ENCODE measurements around the gene LCN1. TPM values are rescaled to one million over a fixed set of nuclear protein-coding genes. Genes with fewer than 3 reads are reported as not detected.

LCN1 gene
- total RNA-seq, 1 experiment from 2014 or later: not detected

GRCh38 chr9:135570456-135570855 is 49.2 kb downstream of the LCN1 start:
- POLR2A ChIA-PET (ENCODE audit: unreplicated experiment): no interaction called here
- CTCF ChIA-PET: interaction anchor here (0.5 kb wide), 1 partner anchor 28 kb away, joined by 3 read pairs; no protein-coding TSS in a partner anchor
- H4K20me1 ChIP-seq (ENCODE audit: low read length): no peaks in the 10 kb centered on the region
- H3K4me3 ChIP-seq (ENCODE audit: low read length): no peak overlapping the region
- no peaks in the 10 kb centered on the region for H3K4me1 ChIP-seq (ENCODE audit: insufficient read depth, low read length)
- no TSS peak for BruUV-seq (replicated peaks)
- intact Hi-C loops (cut with micrococcal nuclease): no loop called here
- H3K9me2 ChIP-seq (replicated peaks; ENCODE audit: low read length): no peaks in the 10 kb centered on the region
- H3K36me3 ChIP-seq (ENCODE audit: low read depth, low read length): no peaks in the 10 kb centered on the region; the same call in 1 of the 2 replicates
- no peaks in the 10 kb centered on the region for H3K79me2 ChIP-seq (ENCODE audit: low read length)
- H3F3A ChIP-seq (ENCODE audit: low read length, unreplicated experiment): no peaks in the 10 kb centered on the region
- TF ChIP-seq EZH2phosphoT487 (IDR thresholded peaks at IDR 0.05; ENCODE audit: borderline replicate concordance, low read length) (no peak), CTCF (conservative IDR thresholded peaks at IDR 0.05; ENCODE audit: low read depth, low read length) (no peak), EZH2 (IDR thresholded peaks at IDR 0.05; ENCODE audit: low read length, unreplicated experiment) (no peak)
- no peak overlapping the region for H2AFZ ChIP-seq (ENCODE audit: low read length)
- ATAC-seq (no peak), DNase-seq (no peak)
- H3K27me3 ChIP-seq (ENCODE audit: low read length): peaks cover 15% of the 10 kb centered on the region; the same call in 1 of the 2 replicates
- H3K4me2 ChIP-seq (ENCODE audit: low read length): no peak overlapping the region
- H3K9me3 ChIP-seq (ENCODE audit: low read length): no peaks in the 10 kb centered on the region
- H3K27ac ChIP-seq (ENCODE audit: low read length): no peak overlapping the region
- H3K9ac ChIP-seq (ENCODE audit: low read length): no peak overlapping the region

- no peak overlapping the region for H3K4me3 ChIP-seq (ENCODE audit: low read length)
- H4K20me1 ChIP-seq (ENCODE audit: low read length): no peaks in the 10 kb centered on the region
- no peak overlapping the region for H2AFZ ChIP-seq (ENCODE audit: low read length)
- no peaks in the 10 kb centered on the region; the same call in 1 of the 2 replicates for H3K36me3 ChIP-seq (ENCODE audit: low read depth, low read length)
- no peaks in the 10 kb centered on the region for H3K4me1 ChIP-seq (ENCODE audit: insufficient read depth, low read length)
- peaks cover 15% of the 10 kb centered on the region; the same call in 1 of the 2 replicates for H3K27me3 ChIP-seq (ENCODE audit: low read length)
- no peak for ATAC-seq
- H3F3A ChIP-seq (ENCODE audit: low read length, unreplicated experiment): no peaks in the 10 kb centered on the region
- TF ChIP-seq EZH2phosphoT487 (IDR thresholded peaks at IDR 0.05; ENCODE audit: borderline replicate concordance, low read length) (no peak), EZH2 (IDR thresholded peaks at IDR 0.05; ENCODE audit: low read length, unreplicated experiment) (no peak), CTCF (conservative IDR thresholded peaks at IDR 0.05; ENCODE audit: low read depth, low read length) (no peak)
- no peak overlapping the region for H3K27ac ChIP-seq (ENCODE audit: low read length)
- H3K9me3 ChIP-seq (ENCODE audit: low read length): no peaks in the 10 kb centered on the region
- H3K4me2 ChIP-seq (ENCODE audit: low read length): no peak overlapping the region
- ChIA-PET POLR2A (ENCODE audit: unreplicated experiment) (no interaction called here), CTCF (no interaction called here)
- intact Hi-C loops (cut with micrococcal nuclease): no loop called here
- BruUV-seq (replicated peaks): no TSS peak
- no peak overlapping the region for H3K9ac ChIP-seq (ENCODE audit: low read length)
- no peak for DNase-seq
- H3K79me2 ChIP-seq (ENCODE audit: low read length): no peaks in the 10 kb centered on the region
- H3K9me2 ChIP-seq (replicated peaks; ENCODE audit: low read length): no peaks in the 10 kb centered on the region
Observed at GRCh38 chr9:135572233-135572632, 51.0 kb downstream of the LCN1 start.

- H3F3A ChIP-seq (ENCODE audit: low read length, unreplicated experiment): no peaks in the 10 kb centered on the region
- no peaks in the 10 kb centered on the region for H3K4me1 ChIP-seq (ENCODE audit: insufficient read depth, low read length)
- no peak overlapping the region for H3K9ac ChIP-seq (ENCODE audit: low read length)
- H3K9me3 ChIP-seq (ENCODE audit: low read length): no peaks in the 10 kb centered on the region
- no peaks in the 10 kb centered on the region for H3K79me2 ChIP-seq (ENCODE audit: low read length)
- no TSS peak for BruUV-seq (replicated peaks)
- H3K36me3 ChIP-seq (ENCODE audit: low read depth, low read length): no peaks in the 10 kb centered on the region; the same call in 1 of the 2 replicates
- no peak overlapping the region for H3K4me3 ChIP-seq (ENCODE audit: low read length)
- ATAC-seq: no peak
- POLR2A ChIA-PET (ENCODE audit: unreplicated experiment): no interaction called here
- no peaks in the 10 kb centered on the region for H3K9me2 ChIP-seq (replicated peaks; ENCODE audit: low read length)
- H3K27me3 ChIP-seq (ENCODE audit: low read length): peaks cover 12% of the 10 kb centered on the region; the same call in 1 of the 2 replicates
- CTCF ChIA-PET: no interaction called here
- no peak overlapping the region for H3K4me2 ChIP-seq (ENCODE audit: low read length)
- intact Hi-C loops (cut with micrococcal nuclease): no loop called here
- no peak overlapping the region for H3K27ac ChIP-seq (ENCODE audit: low read length)
- H2AFZ ChIP-seq (ENCODE audit: low read length): no peak overlapping the region
- TF ChIP-seq EZH2phosphoT487 (IDR thresholded peaks at IDR 0.05; ENCODE audit: borderline replicate concordance, low read length) (no peak), CTCF (conservative IDR thresholded peaks at IDR 0.05; ENCODE audit: low read depth, low read length) (no peak), EZH2 (IDR thresholded peaks at IDR 0.05; ENCODE audit: low read length, unreplicated experiment) (no peak)
- no peak for DNase-seq
- H4K20me1 ChIP-seq (ENCODE audit: low read length): no peaks in the 10 kb centered on the region
Observed at GRCh38 chr9:135573124-135573523, 51.9 kb downstream of the LCN1 start.

All from PC-3 (cell line).